Astrocyte of the spinal cord (primary cell): Measurements from ENCODE around the gene MRS2.
"Not testable (repeated sequence)": the region's sequence is repeated elsewhere in the genome, so short reads cannot be mapped to it uniquely, and the experiment has no call there.

Source experiments
- DNase-seq: peaks from one replicate; pipeline ENCODE4 v3.0.0; 2011; ENCODE audit warnings: low read depth, low spot score
- H3K4me3 ChIP-seq: 2 replicates; pipeline ENCODE4 v1.5.1; 2011; ENCODE audit warnings: low read depth, mild to moderate bottlenecking, low read length, moderate library complexity
- CTCF ChIP-seq: IDR thresholded peaks from 2 replicates; pipeline ENCODE4 v1.5.1; 2012; ENCODE audit warnings: low read depth, mild to moderate bottlenecking, low read length, inconsistent platforms
- in situ Hi-C: cut with HindIII; loops from 2 replicates; pipeline ENCODE4 v1.10.0; 2017; ENCODE audit warnings: low sequenced_read_pairs

The MRS2 gene

GRCh38 chr6:24394061-24394779, 8.5 kb upstream of the MRS2 start:
- in situ Hi-C loops, result no loop called here

DNA sequence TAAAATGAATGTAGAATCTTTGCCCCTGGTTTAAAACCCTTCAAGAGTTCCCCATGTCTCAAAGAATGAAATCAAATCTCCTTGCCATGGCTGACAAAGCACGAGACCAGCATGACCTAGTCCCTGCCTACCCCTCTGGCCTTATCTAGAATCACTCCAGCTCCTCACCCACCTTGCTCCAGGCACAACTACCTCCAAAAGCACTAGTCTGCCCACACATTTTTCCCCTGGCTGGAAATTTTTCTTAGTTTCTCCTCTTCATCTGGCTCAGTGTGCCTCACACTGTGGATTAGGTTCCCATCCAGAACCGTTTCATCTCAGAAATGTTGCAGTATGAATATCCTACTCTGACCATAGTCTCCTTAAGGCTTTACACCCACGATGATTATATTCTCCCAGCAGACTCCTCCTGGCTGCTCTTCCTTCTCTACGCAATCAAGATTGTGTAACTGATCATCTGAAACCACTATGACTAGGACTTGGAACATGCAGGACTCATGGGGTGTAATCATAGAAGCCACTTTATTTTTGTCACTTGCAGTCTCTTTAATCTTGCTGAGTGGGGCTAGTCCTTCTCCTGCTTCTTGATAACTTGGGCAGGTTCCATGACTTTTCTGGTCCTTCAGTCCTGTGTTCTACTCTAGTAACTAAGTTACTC, 7.8 kb upstream of the MRS2 start:
- H3K4me3 ChIP-seq, result no peak overlapping the region
- DNase-seq, result peak; percentile 37
- in situ Hi-C loops, result no loop called here
- TF ChIP-seq CTCF, result no peak

More at GRCh38 chr6:24394061-24394779, 8.5 kb upstream of the MRS2 start:
- DNase-seq, result no peak
- H3K4me3 ChIP-seq, result no peak overlapping the region
- no peak for TF ChIP-seq CTCF

GRCh38 chr6:24396824-24397223, 5.9 kb upstream of the MRS2 start:
- DNase-seq, result no peak
- in situ Hi-C loops, result no loop called here
- TF ChIP-seq CTCF, result no peak

GRCh38 chr6:24397631-24398030, 5.1 kb upstream of the MRS2 start:
- in situ Hi-C loops, result no loop called here
- no peak for TF ChIP-seq CTCF
- no peak overlapping the region for H3K4me3 ChIP-seq
- no peak for DNase-seq

More at GRCh38 chr6:24396824-24397223, 5.9 kb upstream of the MRS2 start:
- H3K4me3 ChIP-seq, result no peak overlapping the region

GRCh38 chr6:24400045-24401039, 2.4 kb upstream of the MRS2 start:
- in situ Hi-C loops, H3K4me3 ChIP-seq, DNase-seq: not testable (repeated sequence)

DNA sequence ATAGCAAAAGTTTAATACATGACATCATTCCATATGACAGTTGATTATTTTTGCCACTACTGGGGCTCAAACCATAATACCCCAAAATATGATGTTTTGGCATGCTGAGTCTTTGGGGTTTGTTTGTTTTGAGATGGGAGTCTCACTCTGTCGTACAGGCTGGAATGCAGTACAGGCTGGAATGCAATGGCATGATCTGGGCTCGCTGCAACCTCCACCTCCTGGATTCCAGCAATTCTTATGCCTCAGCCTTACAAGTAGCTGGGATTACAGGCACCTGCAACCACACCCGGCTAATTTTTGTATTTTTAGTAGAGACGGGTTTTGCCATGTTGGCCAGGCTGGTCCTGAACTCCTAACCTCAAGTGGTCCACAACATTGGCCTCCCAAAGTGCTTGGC, 1.3 kb upstream of the MRS2 start:
- no peak overlapping the region for H3K4me3 ChIP-seq
- TF ChIP-seq CTCF, result no peak
- in situ Hi-C loops, result no loop called here
- DNase-seq, result no peak
